Keratinocyte (primary cell): ENCODE data around the gene SDHAF4. TPM values are rescaled to one million over a fixed set of nuclear protein-coding genes. Genes with fewer than 3 reads are reported as not detected.
A peak's percentile ranks its signal among the peaks of the same experiment; 100 is the strongest.

Source experiments
- DNase-seq: peaks from one replicate; pipeline ENCODE4 v3.0.0-alpha.2; 2011; ENCODE audit warnings: low read depth, missing footprints, low spot score
- FAIRE-seq: peaks from 2 replicates; lab custom pipeline; 2011; peaks lifted over from hg19 to GRCh38; lab: Jason Lieb, UNC
- H2AFZ ChIP-seq: 2 replicates; pipeline ENCODE4 v1.6.0; 2012; ENCODE audit warnings: low read length, control low read depth, inconsistent platforms; ENCODE audit not compliant: control insufficient read depth
- H3K27ac ChIP-seq: 2 replicates; pipeline ENCODE4 v1.5.1; 2011; ENCODE audit warnings: low read length; ENCODE audit not compliant: control insufficient read depth, insufficient read depth
- H3K27me3 ChIP-seq: 3 replicates; pipeline ENCODE4 v1.6.0; 2011; ENCODE audit warnings: low read length; ENCODE audit not compliant: control insufficient read depth, insufficient read depth; ENCODE audit errors: extremely low read depth
- H3K36me3 ChIP-seq, 2 experiments: 2 replicates in 1 of 2; 3 replicates in 1 of 2; pipeline ENCODE4 v1.5.1; 2011; ENCODE audit warnings: low read length in 2 of 2, mild to moderate bottlenecking in 1 of 2; ENCODE audit not compliant: control insufficient read depth in 2 of 2, insufficient read depth in 2 of 2; ENCODE audit errors: extremely low read depth in 1 of 2
- H3K4me1 ChIP-seq: 3 replicates; pipeline ENCODE4 v1.5.1; 2011; ENCODE audit warnings: low read length; ENCODE audit not compliant: control insufficient read depth, insufficient read depth; ENCODE audit errors: extremely low read depth
- H3K4me2 ChIP-seq: 3 replicates; pipeline ENCODE4 v1.6.0; 2011; ENCODE audit warnings: low read depth, low read length; ENCODE audit not compliant: control insufficient read depth, insufficient read depth; ENCODE audit errors: extremely low read depth
- H3K4me3 ChIP-seq, 3 experiments: fragments of 200-600 bp in 1 of 3; sonication (generic) in 1 of 3; 2 replicates in 2 of 3; 3 replicates in 1 of 3; pipeline ENCODE4 v1.5.1; 2011 to 2016; ENCODE audit warnings: low read length in 3 of 3, mild to moderate bottlenecking in 3 of 3, control low read depth in 2 of 3, inconsistent platforms in 1 of 3, low read depth in 1 of 3, mixed read lengths in 1 of 3, mixed run types in 1 of 3, moderate library complexity in 1 of 3; ENCODE audit not compliant: control insufficient read depth in 2 of 3, insufficient read depth in 2 of 3; ENCODE audit errors: extremely low read depth in 1 of 3
- H3K79me2 ChIP-seq: 2 replicates; pipeline ENCODE4 v1.6.0; 2012; ENCODE audit warnings: low read length; ENCODE audit not compliant: control insufficient read depth, insufficient read depth
- H3K9ac ChIP-seq: 3 replicates; pipeline ENCODE4 v1.6.0; 2011; ENCODE audit warnings: low read length; ENCODE audit not compliant: control insufficient read depth, insufficient read depth; ENCODE audit errors: extremely low read depth
- H3K9me1 ChIP-seq: 3 replicates; pipeline ENCODE4 v1.6.0; 2011; ENCODE audit warnings: low read length; ENCODE audit not compliant: control insufficient read depth, insufficient read depth; ENCODE audit errors: extremely low read depth
- H3K9me3 ChIP-seq: 2 replicates; pipeline ENCODE4 v1.5.1; 2012; ENCODE audit warnings: low read depth, low read length; ENCODE audit not compliant: control insufficient read depth
- H4K20me1 ChIP-seq: 3 replicates; pipeline ENCODE4 v1.6.0; 2011; ENCODE audit warnings: low read length; ENCODE audit not compliant: control insufficient read depth, insufficient read depth; ENCODE audit errors: extremely low read depth
- EZH2 ChIP-seq: IDR thresholded peaks from one replicate; pipeline ENCODE4 v1.6.1; 2012; ENCODE audit warnings: inconsistent platforms, mild to moderate bottlenecking, low read length, moderate library complexity
- dilution Hi-C: fragments of 300-500 bp; cut with MboI; formaldehyde crosslinking; loops from one replicate; pipeline ENCODE4 v1.7.0; 2020; ENCODE audit warnings: low sequenced_read_pairs; ENCODE audit not compliant: extremely low pct_ligation_motif_present
- polyA plus RNA-seq, 5 experiments: library from polyadenylated mRNA; depleted of rRNA in 3 of 5; stranded (reverse) in 3 of 5; stranded (forward) in 1 of 5; unstranded in 1 of 5; fragments of >200 nt; gene quantifications; 1 replicate in 1 of 5; 2 replicates in 3 of 5; 3 replicates in 1 of 5; pipeline versions ENCODE4 v1.2.1 to v1.2.3, GENCODE V29; 2011 to 2012; ENCODE audit warnings: missing spikeins in 2 of 5, low read depth in 1 of 5, low replicate concordance in 1 of 5
- TF ChIP-seq, protein P1 (sequence below), 3 experiments: IDR thresholded peaks in 1 of 3; conservative IDR thresholded peaks in 1 of 3; optimal IDR thresholded peaks in 1 of 3; 2 replicates in 2 of 3; 3 replicates in 1 of 3; pipeline versions ENCODE3 to v1.5.1; 2011; ENCODE audit warnings: low read length in 3 of 3, mild to moderate bottlenecking in 3 of 3, moderate library complexity in 2 of 3, control low read depth in 1 of 3, inconsistent platforms in 1 of 3; ENCODE audit not compliant: insufficient read depth in 2 of 3; ENCODE audit errors: extremely low read depth in 1 of 3

Gene SDHAF4
- polyA plus RNA-seq, 1 donor (not counting 4 experiments of a cell fraction or from before 2014, with no cell fraction given), result 12.7 TPM

DNA sequence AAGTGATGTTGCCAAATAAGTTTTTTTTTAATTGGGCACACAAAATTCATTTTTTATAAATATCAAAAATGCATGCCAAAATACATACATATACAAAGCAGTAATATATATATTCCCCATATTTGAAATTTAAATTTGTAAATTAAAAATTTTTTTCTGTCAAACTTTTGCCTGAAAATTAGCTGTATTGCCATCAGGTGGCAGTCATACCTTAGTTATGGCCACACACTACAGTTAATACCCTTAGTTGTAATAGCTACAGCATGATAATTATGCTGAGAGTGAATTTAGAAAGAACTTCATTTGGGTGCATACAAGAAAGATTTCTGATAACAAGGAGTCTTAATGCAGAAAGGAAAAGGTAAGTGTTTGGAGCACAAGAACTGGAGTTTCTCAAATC lies 46.2 kb upstream of the SDHAF4 start:
- Histone ChIP-seq H3K27ac (no peak overlapping the region), H3K27me3 (no peaks in the 10 kb centered on the region), H3K36me3 (peaks cover 0 to 3% of the 10 kb centered on the region in 2 experiments), H3K4me1 (no peaks in the 10 kb centered on the region), H3K4me3 (no peak overlapping the region), H2AFZ (no peak overlapping the region), H3K9me1 (no peaks in the 10 kb centered on the region), H3K79me2 (no peaks in the 10 kb centered on the region), H3K9ac (no peak overlapping the region), H3K9me3 (no peaks in the 10 kb centered on the region), H3K4me2 (no peak overlapping the region), H4K20me1 (no peaks in the 10 kb centered on the region)
- FAIRE-seq (no peak), DNase-seq (no peak)
- dilution Hi-C loops, result no loop called here
- TF ChIP-seq, protein P1, sequence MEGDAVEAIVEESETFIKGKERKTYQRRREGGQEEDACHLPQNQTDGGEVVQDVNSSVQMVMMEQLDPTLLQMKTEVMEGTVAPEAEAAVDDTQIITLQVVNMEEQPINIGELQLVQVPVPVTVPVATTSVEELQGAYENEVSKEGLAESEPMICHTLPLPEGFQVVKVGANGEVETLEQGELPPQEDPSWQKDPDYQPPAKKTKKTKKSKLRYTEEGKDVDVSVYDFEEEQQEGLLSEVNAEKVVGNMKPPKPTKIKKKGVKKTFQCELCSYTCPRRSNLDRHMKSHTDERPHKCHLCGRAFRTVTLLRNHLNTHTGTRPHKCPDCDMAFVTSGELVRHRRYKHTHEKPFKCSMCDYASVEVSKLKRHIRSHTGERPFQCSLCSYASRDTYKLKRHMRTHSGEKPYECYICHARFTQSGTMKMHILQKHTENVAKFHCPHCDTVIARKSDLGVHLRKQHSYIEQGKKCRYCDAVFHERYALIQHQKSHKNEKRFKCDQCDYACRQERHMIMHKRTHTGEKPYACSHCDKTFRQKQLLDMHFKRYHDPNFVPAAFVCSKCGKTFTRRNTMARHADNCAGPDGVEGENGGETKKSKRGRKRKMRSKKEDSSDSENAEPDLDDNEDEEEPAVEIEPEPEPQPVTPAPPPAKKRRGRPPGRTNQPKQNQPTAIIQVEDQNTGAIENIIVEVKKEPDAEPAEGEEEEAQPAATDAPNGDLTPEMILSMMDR (optimal IDR thresholded peaks at IDR 0.05 in 1 of 3, IDR thresholded peaks at IDR 0.05 in 1 of 3, conservative IDR thresholded peaks at IDR 0.05 in 1 of 3; ENCODE audit: extremely low read depth in 1 of 3, insufficient read depth in 2 of 3, low read length in 3 of 3), result peak in 1 of 3 experiments; percentile 7
- TF ChIP-seq EZH2, result no peak

DNA sequence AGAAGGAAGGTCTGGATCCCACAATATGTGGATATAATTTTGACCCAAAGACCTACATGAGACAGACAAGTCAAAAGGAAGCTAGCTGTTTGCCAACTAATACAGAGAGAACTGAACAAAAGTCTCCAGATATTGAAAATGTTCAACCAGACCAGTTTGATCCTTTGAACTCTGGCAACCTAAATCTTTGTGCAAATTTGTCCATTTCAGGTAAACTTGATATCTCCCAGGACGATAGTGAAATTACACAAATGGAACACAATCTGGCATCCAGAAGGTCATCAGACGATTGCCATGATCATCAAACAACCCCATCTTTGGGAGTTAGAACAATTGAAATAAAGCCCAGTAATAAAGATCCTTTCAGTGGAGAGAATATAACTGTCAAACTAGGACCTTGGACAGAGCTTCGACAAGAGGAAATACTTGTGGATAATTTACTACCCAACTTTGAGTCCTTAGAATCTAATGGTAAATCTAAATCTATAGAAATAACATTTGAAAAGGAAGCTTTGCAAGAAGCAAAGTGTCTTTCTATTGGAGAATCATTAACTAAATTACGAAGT lies 41.9 kb upstream of the SDHAF4 start:
- no peak overlapping the region for H3K9ac ChIP-seq
- no peak for TF ChIP-seq EZH2
- TF ChIP-seq, protein P1 (optimal IDR thresholded peaks at IDR 0.05 in 1 of 3, IDR thresholded peaks at IDR 0.05 in 1 of 3, conservative IDR thresholded peaks at IDR 0.05 in 1 of 3; ENCODE audit: extremely low read depth in 1 of 3, insufficient read depth in 2 of 3, low read length in 3 of 3), result no peak
- no peak for FAIRE-seq
- H3K4me3 ChIP-seq, result no peak overlapping the region
- H3K4me2 ChIP-seq, result no peak overlapping the region
- H3K9me3 ChIP-seq, result no peaks in the 10 kb centered on the region
- no peak overlapping the region for H3K27ac ChIP-seq
- no peaks in the 10 kb centered on the region for H3K79me2 ChIP-seq
- H3K36me3 ChIP-seq, result peaks cover 0 to 3% of the 10 kb centered on the region in 2 experiments
- H3K9me1 ChIP-seq, result no peaks in the 10 kb centered on the region
- no peaks in the 10 kb centered on the region for H3K4me1 ChIP-seq
- H3K27me3 ChIP-seq, result no peaks in the 10 kb centered on the region
- no peak overlapping the region for H2AFZ ChIP-seq
- dilution Hi-C loops, result no loop called here
- no peaks in the 10 kb centered on the region for H4K20me1 ChIP-seq
- no peak for DNase-seq
